Activated naive CD8-positive, alpha-beta T cell treated with anti-CD3 and anti-CD28 coated beads, Interleukin-2, amount 50 U/mL, for 16 hours (primary cell): Measurements from ENCODE around the gene ECE1.
A peak's percentile ranks its signal among the peaks of the same experiment; 100 is the strongest.

ENCODE experiments used
- DNase-seq: peaks from one replicate; pipeline ENCODE4 v3.0.0-alpha.2; 2020; ENCODE audit warnings: low read depth, low spot score

ECE1 gene

DNA sequence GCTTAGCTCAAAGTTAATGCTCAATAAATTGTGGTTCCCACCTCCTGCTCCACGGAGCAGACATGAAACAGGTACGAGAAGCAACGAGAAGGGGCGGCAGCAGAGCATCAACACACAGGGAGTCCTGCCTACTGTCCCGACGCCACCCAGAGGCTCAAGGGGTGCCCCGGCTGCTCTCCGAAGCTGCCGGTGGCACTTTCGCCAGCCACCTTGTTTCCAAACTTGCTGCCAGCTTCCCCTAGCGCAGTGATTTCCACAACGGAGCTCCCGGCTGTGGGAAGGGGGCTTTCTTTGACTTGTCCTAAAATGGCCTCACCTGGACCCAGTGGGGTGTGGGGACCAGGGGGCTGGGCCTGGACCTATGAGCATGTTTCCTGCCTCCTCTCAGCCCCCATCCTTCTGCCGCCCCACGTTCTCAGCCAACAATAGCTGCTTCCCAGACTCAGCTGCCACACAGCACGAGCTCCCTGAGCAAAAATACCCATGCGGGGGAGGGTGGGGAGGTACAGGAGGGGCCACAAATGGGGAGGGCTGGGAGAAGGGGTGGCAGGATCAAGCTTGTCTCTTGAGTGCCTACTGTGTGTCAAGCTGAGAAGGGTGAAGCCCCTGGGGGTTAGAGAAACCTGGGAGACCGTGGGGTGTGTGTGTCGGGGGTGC is 35.6 kb upstream of the ECE1 start:
- no peak for DNase-seq

DNA sequence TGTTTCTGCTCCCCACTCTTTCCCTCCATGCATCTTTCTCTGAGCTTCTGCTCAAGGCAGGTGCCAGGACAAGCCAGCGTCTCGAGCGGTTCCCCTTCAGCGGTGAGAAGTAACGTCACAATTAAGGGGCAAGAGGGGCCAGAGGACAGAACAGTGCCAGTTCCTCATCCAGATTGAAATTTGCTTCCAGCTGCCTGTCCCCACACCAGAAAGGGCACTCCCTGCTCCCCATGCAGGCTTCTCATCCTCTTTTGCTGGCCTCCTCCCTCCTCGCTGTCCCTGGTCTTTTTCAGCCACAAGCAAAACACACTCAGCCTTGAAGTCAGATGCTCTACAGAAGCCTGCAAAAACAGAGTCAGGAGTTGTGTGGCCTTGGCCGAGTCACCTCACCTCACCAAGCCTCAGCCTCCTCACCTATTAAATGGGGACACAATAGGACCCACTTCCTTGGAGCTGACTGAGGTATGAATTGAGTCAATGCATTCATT is 35.0 kb upstream of the ECE1 start:
- DNase-seq: no peak

DNA sequence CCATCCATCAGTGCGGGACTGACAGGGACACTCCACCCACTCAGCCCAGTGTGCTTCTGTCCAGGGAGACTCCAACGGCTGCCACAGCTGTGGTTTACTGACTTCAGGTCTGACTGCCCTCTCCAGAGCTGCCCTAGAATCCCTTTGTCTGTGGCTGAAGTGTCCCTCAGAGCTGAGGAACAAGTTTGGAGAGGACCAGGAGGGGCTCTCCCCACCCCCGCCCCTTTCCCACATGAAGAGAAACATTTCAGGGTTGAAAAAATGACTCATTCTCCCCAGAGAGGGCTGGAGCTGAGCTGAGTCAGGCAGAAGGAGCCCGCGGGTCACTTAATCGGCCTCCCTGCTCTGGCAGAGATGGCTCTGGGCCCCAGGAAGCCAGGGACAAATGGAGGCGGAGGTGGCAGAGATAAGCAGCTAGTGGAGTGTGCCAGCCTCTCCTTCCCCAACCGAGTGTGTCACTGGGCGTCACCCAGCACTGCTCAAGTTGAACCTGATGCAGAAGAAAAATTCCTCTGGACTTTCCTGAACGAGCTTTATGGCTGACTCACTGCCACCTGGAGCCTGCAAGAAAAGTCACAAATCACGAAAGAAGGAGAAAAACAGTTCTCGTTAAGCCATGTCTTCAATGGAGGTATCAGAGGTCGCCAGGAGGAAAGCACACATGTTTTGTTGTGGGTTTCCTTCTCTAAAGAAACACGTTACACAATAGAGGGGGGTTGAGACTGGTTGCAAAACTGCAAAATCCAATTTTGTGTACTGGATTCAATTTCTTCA is 34.3 kb upstream of the ECE1 start:
- peak; percentile 41 for DNase-seq

DNA sequence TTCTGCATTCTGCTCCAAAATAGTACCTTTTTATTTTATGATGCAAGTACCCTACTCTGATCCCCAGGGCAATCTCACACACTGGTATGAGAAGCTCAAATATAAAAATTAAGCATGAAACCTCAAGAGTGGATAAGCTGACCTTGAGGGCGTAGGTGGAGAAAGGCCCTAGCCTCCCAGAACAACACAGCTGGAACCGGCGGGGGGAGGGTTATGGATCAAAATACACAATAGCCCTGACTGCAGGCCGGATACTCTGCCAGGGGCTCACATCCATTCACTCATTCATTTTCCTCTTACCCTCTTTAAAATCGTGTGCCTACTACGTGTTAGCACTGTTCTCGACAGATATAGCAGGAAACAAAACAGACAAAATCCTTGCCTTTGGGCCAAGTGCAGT is 32.8 kb upstream of the ECE1 start:
- DNase-seq: no peak

DNA sequence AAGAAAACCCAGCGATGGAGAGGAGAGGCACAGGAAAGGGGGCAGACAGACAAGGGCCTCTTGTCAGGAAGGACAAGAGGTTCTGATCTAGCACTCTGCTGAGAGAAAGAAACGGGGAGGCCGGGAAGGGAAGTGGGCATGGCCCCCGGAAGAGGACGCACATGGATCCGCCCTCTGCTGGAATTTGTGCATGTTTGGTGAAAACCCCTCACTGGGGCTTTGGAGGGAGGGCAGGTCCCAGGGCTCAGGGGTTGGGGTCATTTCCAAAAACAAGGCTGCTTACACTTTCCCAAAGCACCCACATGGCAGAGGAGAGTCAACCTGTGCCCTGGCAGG is 32.4 kb upstream of the ECE1 start:
- no peak for DNase-seq

DNA sequence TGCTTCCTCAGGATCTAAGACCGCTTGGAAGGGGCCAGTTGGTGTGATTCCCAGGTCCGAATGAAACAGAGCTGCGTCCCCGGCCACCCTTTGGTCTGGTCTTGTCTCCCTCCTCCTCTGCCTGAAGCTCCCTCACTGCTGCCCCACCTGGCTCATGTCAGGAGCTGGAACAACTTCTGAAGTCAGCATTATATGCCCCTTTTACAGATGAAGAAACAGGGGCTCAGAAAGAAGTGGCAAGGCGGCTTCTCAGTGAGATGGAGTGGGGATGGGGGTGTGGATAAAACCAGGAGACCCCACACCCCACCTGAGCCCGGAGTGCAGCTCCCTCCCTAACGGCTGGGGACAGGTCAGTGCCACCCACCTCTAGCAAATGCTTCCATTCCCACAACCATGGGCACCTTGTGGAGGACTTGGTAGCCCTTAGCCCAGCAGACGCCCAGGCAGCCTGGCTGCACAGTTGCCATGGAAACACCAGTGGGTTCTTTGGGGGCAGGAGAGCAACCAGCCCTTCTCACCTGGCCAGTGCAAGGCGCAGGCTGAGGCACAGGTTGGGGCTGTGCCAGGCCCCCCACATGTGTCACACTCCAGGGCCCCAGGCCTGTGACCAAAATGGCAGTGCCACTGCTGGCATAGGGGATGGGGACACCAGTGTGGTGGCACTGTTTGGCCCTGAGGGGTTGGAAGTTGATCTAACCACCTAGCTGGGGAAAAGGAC is 31.9 kb upstream of the ECE1 start:
- DNase-seq: no peak

DNA sequence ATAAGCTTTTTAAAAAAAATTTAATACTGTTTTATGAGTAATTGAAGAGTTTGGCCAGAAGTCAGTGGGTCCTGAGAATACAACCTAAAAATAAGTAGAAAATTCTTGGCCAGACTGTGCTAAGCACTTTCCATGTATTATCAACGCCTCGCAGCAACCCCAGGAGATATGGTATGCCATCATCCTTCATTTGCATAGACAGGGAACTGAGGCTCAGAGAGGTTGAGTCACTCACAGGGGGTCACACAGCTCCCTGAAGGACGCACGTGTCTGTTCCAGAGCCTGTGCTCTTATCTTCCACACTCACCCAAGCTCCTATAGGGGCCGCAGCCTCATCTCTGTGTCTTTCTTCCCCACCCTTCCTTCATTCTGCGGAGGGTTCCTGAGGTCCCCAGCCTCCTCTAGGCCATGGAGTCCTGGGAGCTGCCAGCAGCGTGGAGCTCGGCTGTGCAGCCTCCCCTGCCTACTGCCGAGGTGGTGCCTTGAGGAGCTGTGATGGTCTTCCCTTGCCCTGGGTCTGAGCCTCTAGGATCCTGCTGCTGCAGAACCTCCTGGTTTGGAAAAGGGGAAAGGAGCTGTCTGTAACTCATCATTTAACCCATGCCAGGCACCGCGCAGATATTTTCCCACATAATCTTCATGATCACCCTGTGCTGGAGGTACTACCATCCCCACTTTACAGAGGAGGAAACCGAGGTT is 30.3 kb upstream of the ECE1 start:
- DNase-seq: no peak

DNA sequence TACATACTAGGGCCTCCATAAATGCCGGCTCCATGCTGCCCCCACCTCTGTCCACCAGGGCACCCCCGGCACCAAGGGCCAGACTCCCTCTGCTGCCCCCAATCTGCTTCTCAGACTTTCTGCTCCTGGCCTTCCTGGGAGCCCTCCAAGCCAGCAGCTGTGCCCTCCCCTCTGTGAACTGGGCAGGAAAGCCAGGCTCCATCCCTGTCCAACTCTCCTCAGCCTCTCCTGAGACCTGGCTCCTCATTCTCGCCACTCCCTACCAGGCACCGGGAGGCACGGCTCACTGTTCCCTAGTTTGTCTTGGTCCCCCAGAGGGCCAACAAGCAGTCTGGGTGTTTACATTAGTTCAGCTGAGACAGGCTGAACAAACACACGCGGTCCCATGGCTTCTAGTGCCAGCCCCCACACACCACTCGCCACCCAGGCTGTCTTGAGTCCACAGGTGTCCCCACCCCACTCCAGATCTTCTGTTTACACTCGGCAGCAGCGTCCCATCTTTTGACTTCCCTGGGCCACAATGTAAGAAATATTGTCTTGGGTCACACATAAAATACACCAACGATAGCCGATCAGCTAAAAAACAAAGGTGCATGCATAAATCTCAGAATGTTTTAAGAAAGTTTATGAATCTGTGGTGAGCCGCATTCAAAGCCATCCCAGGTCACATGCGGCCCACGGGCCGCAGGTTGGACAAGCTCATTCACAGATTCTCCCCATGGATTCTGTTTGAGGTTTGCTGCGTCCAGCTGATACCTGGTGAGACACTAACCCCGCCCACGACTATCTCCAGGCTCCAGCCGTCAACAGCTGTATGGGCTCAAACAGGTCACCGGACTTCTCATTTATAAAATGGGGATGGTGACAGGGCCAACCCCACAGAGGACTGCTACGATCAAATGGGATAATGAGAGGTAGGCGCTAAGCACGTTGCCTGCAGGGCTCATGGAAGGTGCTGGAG is 29.5 kb upstream of the ECE1 start:
- no peak for DNase-seq

DNA sequence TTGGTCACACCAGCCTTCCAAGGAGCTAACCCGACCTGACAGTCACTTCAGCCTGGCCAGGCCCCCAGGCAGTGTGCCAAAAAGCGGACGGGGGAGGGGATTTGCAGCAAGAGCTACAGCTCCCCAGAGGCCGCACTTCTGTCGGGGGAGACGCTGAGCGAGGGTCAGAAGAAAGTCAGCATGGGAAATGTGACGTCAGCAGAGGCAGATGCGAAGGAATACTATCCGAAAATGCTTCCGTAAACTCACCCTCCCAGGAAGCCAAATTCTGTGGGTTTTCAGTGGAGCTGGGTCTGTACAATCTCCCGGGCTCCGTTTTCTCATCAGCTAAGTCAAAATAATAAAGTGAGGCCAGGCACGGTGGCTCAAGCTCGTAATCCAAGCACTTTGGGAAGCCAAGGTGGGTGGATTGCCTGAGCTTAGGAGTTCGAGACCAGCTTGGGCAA is 28.5 kb upstream of the ECE1 start:
- DNase-seq: no peak

DNA sequence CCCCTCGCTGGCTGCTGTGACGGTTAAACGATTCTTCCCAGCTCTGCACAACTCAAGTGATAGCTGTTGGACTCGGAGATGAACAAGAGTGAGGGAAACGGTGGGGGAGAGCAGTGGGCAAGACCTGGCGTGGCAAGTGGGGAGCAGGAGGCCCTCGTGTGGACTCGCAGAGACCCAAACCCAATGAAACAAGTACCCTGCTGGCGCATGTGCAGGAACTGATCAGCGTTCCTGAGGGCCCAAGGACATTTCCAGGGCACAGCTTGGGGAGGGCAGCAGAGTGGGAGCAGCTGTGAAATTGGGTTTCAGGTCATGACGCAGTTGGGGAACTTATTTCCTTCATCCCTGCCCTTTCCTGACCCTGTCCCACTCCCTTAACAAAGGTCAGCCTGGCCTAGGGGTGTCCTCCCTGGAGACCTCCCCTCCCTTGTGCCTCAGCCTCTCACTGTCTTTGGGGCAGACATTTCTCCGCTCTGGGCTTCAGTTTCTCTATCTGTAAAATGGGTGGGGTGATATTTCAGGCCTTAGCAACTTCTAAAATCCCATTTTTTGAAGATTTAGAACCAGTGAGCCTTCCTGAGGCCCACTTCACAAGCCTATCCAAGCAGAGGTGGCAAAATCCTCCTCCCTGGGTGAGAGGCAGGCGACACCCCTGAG is 27.9 kb upstream of the ECE1 start:
- no peak for DNase-seq

DNA sequence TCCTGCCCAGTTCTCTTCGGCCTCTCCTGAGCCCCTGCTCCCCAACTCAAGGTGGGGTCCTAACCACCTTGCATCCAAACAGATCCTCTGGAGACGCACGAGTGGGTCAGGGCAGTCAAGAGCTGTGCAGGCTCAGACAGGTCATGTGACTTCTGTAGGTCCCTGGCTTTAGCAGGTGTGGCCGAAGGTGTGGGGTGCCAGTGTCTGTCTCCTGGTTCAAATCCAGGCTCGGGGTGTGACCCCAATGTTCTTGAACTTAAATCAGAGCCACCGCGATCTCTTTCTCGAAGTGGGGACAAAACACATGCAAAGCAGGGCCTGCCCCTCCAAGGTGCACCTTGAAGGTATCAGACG is 27.4 kb upstream of the ECE1 start:
- no peak for DNase-seq

DNA sequence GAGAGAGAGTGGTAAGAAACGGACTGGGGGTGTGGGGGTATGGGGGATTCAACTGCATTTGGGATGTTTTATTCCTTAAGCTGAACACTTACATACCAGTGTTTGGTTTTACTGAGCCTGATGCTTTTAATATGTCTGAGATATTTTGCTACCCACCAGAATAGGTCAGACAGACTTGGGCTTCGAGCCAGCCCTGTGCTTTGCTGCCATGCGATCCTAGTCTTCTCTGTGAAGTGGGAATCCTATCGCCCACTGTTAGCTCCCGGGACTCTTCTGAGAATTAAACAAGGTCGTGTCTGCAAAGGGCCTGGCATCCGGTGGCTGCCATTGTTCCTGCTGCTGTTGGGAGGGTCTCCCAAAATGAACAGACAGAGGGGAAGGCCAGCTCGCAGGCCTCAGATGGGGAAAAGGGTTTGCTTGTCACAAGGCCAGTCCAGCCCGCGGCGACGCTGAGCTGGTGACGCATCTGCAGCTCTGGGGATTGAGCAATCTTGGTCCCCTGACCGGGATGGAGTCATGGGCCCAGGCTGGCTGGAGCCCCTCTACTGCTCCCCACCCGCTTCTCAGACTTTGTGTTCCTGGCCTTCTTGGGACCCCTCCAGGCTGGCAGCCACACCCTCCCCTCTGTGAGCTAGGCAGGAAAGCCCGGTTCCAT is 26.9 kb upstream of the ECE1 start:
- no peak for DNase-seq

DNA sequence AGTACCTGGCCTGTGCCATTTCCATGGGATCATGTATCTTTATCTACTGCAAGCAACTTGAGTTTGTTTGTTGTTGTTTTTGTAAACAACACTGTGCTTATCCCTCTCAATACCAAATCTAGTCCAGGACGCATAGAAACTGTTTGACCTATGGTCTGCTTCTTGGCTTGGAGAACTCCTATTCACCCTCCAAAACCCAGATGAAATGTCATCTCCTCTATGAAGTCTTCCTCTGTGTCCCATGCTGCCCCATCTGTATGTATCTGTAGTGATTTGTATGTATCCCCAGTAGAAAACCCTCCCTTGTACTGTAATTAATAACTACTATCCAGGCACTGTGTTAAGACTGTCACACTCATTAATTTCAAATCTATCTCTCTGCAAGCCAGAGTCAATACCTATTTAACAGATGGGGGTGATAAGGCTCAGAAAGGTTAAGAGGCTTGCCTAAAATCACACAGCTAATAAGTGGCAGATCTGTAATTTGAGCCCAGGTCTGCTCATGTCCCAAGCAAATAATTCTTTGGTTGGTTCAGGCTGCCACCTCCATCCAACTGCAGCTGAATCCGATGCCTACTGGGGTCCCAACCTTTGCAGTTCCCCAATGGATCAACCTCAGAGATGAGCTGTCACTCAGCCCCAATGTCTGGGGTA is 24.6 kb upstream of the ECE1 start:
- no peak for DNase-seq

DNA sequence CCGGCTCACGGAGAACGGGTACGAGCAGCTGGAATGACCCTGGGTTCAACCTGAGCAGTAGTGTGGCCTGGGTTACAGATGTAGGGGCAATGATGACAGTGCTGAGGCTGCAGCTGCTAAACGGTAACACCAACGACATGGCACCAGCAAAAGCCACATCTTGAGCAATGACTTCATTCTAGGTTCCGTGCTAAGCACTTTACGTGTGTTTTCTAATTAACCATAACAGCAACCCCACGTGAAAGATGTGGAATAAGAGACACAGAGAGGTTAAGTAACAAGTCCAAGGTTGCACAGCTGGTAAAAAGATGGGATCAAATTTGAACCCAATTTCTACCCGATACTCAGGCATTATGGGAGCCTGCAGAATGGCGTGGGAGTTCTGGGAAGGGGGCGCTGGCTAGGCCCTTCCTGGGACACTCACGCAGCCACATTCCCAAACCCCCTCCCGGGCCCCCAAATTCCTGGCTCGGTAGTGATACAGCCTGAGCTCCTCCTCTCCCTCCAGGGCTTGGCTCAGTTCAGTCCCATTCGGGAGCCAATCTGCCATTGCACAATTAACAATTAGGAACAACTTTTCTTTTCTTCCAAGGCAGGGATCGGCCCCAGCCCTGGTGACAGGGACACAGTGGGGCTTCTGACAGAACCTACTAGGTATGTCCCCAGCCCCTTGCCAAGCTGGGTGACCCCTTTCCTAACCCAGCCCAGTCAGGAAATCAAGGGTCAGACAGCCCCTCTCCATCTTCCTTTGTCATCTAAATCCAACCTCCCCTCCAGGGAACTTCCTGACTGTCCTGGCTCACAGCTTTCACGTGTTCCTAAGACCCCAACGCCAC is 23.8 kb upstream of the ECE1 start:
- DNase-seq: no peak

DNA sequence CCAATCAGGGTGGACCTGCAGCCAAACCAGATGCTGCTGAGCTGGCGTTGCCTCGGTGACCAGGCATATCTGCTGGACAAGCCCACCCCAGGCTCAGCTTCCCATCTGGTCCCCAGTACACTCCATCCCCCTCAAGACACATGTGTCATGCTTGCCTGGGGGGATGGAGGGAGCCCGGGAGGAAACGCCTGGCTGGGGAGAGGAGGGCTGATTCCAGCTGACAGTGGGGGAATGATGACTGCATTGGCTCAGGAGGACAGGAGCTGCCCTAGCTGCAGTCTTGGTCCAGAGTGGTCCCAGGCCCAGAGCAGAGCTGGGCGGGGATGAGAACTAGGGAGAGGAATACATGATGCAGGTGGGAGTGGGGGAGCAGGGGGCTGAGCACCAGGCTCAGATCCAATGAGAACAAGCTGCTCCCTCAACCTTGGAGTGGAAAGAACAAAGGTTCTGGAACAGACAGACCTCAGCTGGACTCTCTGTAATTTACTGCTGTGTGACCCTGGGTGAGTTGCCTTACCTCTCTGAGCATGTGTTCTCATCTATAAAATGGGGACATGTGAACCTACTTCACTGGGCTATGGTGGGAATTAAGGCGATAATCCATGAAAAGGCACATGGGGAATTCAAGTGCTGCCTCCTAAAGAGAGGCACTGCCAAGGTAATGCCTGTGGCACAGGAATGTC is 23.1 kb upstream of the ECE1 start:
- no peak for DNase-seq

DNA sequence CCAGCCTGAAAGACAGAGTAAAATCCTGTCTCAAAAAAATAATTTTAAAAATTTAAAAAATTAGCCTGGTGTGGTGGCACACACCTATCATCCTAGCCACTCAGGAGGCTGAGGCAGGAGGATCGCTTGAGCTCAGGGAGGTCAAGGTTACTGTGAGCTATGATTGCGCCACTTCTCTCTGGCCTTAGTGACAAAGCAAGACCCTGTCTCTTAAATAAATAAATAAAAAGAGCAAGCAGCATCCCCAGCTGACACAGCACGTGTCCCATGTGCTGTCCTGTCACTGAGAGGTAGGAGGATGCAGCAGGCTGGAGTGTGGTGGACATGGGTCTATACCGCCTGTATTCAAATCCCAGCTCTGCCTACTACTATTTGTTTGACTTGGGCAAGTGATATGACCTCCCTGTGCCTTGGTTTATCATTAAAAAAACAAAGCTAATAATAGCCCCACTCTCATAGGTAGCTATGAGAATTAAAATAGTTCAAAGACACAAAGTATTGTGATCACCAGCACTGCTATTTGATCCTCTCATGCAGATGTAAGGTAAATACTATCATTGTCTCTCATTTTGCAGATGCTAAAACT is 22.2 kb upstream of the ECE1 start:
- DNase-seq: no peak

DNA sequence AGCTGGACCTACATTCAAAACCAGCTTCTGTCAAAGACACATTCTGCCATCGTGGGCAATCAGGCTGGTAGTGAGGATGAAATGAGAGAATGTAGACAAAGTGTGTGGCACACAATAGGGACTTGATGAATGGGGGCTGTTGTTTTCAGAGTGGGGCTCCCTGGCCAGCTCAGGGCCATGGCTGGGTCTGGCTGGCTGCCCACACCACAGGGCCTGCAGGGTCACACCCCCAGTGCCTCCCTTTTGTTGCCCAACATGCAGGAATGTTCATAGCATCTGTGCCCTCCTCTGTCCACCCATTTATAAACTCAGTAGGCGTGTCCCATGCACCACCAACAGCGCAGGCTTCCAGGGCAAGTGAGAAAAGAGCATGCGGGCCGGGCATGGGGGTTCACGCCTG is 20.8 kb upstream of the ECE1 start:
- DNase-seq: no peak
